SK-N-SH (cell line): Measurements from ENCODE around the gene STX1B. TPM values are rescaled to one million over a fixed set of nuclear protein-coding genes. Genes with fewer than 3 reads are reported as not detected.
A peak's percentile ranks its signal among the peaks of the same experiment; 100 is the strongest.

Experiments
- CTCF ChIA-PET: fragments of 300-600, 350-600 bp; formaldehyde crosslinking; extraction: SDS; loops from one replicate; lab custom pipeline; 2021; lab: Yijun Ruan, JAX
- POLR2A ChIA-PET: fragments of 350-600 bp; sonication (Branson Sonifier 250); formaldehyde crosslinking; extraction: SDS; loops from one replicate; lab custom pipeline; 2020; ENCODE audit warnings: antibody characterized with exemption, inconsistent platforms; lab: Yijun Ruan, JAX
- DNase-seq: peaks from one replicate; pipeline ENCODE4 v3.0.0; 2012
- H2AFZ ChIP-seq: fragments of 200-600 bp; sonication (generic); 2 replicates; pipeline ENCODE4 v1.8.1; 2016; ENCODE audit warnings: antibody characterized with exemption, mild to moderate bottlenecking, low read depth
- H3F3A ChIP-seq: fragments of 200-600 bp; sonication (generic); replicated peaks from 2 replicates; pipeline ENCODE3; 2016; ENCODE audit warnings: antibody characterized with exemption, mild to moderate bottlenecking; ENCODE audit not compliant: insufficient read depth
- H3K27ac ChIP-seq, 2 experiments: fragments of 200-500 bp in 1 of 2; fragments of 200-600 bp in 1 of 2; sonication (Bioruptor generic) in 1 of 2; sonication (generic), shearing (Covaris generic) in 1 of 2; 2 replicates each; pipeline versions ENCODE4 v1.5.1 to v1.6.1; 2014 to 2016; ENCODE audit warnings: low read depth in 2 of 2, inconsistent platforms in 1 of 2, low read length in 1 of 2, mild to moderate bottlenecking in 1 of 2, mixed read lengths in 1 of 2
- H3K27me3 ChIP-seq: fragments of 200-600 bp; sonication (generic), shearing (Covaris generic); 2 replicates; pipeline ENCODE4 v1.6.1; 2016; ENCODE audit warnings: mixed run types; ENCODE audit not compliant: insufficient read depth
- H3K36me3 ChIP-seq, 2 experiments: fragments of 200-500 bp in 1 of 2; fragments of 200-600 bp in 1 of 2; sonication (Bioruptor generic) in 1 of 2; sonication (generic) in 1 of 2; replicated peaks in 1 of 2; 2 replicates each; pipeline versions ENCODE3 to v1.5.1; 2014 to 2016; ENCODE audit warnings: low read length in 1 of 2, mild to moderate bottlenecking in 1 of 2; ENCODE audit not compliant: insufficient read depth in 2 of 2, control insufficient read depth in 1 of 2
- H3K4me1 ChIP-seq, 2 experiments: fragments of 200-500 bp in 1 of 2; fragments of 200-600 bp in 1 of 2; sonication (Bioruptor generic) in 1 of 2; sonication (generic), shearing (Covaris generic) in 1 of 2; 2 replicates each; pipeline versions ENCODE4 v1.5.1 to v1.6.1; 2014 to 2016; ENCODE audit warnings: low read depth in 1 of 2, low read length in 1 of 2, mixed run types in 1 of 2; ENCODE audit not compliant: insufficient read depth in 2 of 2, control insufficient read depth in 1 of 2
- H3K4me2 ChIP-seq: fragments of 200-600 bp; sonication (generic), shearing (Covaris generic); 2 replicates; pipeline ENCODE4 v1.6.1; 2017; ENCODE audit warnings: mixed run types
- H3K4me3 ChIP-seq, 2 experiments: fragments of 200-500 bp in 1 of 2; fragments of 200-600 bp in 1 of 2; sonication (Bioruptor generic) in 1 of 2; sonication (generic), shearing (Covaris generic) in 1 of 2; 2 replicates each; pipeline versions ENCODE4 v1.5.1 to v1.8.1; 2014 to 2016; ENCODE audit warnings: low read depth in 2 of 2, inconsistent platforms in 1 of 2, low read length in 1 of 2, mild to moderate bottlenecking in 1 of 2, mixed read lengths in 1 of 2, moderate library complexity in 1 of 2
- H3K79me2 ChIP-seq: fragments of 200-600 bp; sonication (generic); 2 replicates; pipeline ENCODE4 v1.8.1; 2017; ENCODE audit warnings: mild to moderate bottlenecking; ENCODE audit not compliant: insufficient read depth
- H3K9ac ChIP-seq: fragments of 200-600 bp; sonication (generic); 2 replicates; pipeline ENCODE4 v1.6.1; 2017; ENCODE audit warnings: mixed run types
- H3K9me2 ChIP-seq: fragments of 200-600 bp; sonication (generic); 2 replicates; pipeline ENCODE4 v1.6.1; 2017; ENCODE audit warnings: mixed run types
- H3K9me3 ChIP-seq: fragments of 200-600 bp; sonication (generic); 2 replicates; pipeline ENCODE4 v1.6.1; 2017; ENCODE audit warnings: mixed run types, mild to moderate bottlenecking, moderate library complexity
- H4K20me1 ChIP-seq: fragments of 200-600 bp; sonication (generic); 2 replicates; pipeline ENCODE4 v1.6.1; 2017; ENCODE audit warnings: mild to moderate bottlenecking, mixed run types; ENCODE audit not compliant: insufficient read depth
- ELF1 ChIP-seq: IDR thresholded peaks from 2 replicates; pipeline ENCODE4 v1.4.0; 2012
- FOSL2 ChIP-seq: IDR thresholded peaks from 2 replicates; pipeline ENCODE4 v1.4.0; 2012; ENCODE audit warnings: low read depth, mild to moderate bottlenecking, moderate library complexity, borderline replicate concordance
- FOXM1 ChIP-seq: IDR thresholded peaks from 2 replicates; pipeline ENCODE4 v1.4.0; 2012; ENCODE audit warnings: low read depth, mild to moderate bottlenecking
- GATA2 ChIP-seq: sonication (generic); formaldehyde crosslinking; IDR thresholded peaks from 2 replicates; pipeline ENCODE4 v1.5.0; 2020; ENCODE audit warnings: mild to moderate bottlenecking, missing genetic modification reagents
- JUND ChIP-seq: IDR thresholded peaks from 2 replicates; pipeline ENCODE4 v1.4.0; 2012
- MXI1 ChIP-seq: IDR thresholded peaks from 2 replicates; pipeline ENCODE4 v1.6.1; 2012; ENCODE audit warnings: mild to moderate bottlenecking, low read depth, low read length, improper control_type of control experiment
- NFIC ChIP-seq: IDR thresholded peaks from 2 replicates; pipeline ENCODE4 v1.4.0; 2012; ENCODE audit warnings: borderline replicate concordance
- NRF1 ChIP-seq: IDR thresholded peaks from 2 replicates; pipeline ENCODE4 v1.6.1; 2012; ENCODE audit warnings: low read depth, mild to moderate bottlenecking, low read length
- POLR2AphosphoS5 ChIP-seq: IDR thresholded peaks from 2 replicates; pipeline ENCODE4 v1.6.1; 2012; ENCODE audit warnings: low read depth, low read length
- RCOR1 ChIP-seq: fragments of 150-350 bp; IDR thresholded peaks from 2 replicates; pipeline ENCODE4 v1.6.1; 2017; ENCODE audit warnings: antibody characterized with exemption, low read length
- RFX5 ChIP-seq: IDR thresholded peaks from 2 replicates; pipeline ENCODE4 v1.6.1; 2012; ENCODE audit warnings: mild to moderate bottlenecking, improper control_type of control experiment, low read length
- RXRA ChIP-seq: IDR thresholded peaks from 2 replicates; pipeline ENCODE4 v1.4.0; 2012; ENCODE audit warnings: low read depth, mild to moderate bottlenecking, borderline replicate concordance
- SIN3A ChIP-seq: IDR thresholded peaks from 2 replicates; pipeline ENCODE4 v1.6.1; 2012; ENCODE audit warnings: low read depth, mild to moderate bottlenecking, low read length, moderate library complexity, borderline replicate concordance
- SMC3 ChIP-seq: IDR thresholded peaks from 2 replicates; pipeline ENCODE4 v1.6.1; 2012; ENCODE audit warnings: low read depth, low read length, improper control_type of control experiment
- TEAD4 ChIP-seq: IDR thresholded peaks from 2 replicates; pipeline ENCODE4 v1.4.0; 2012; ENCODE audit warnings: mild to moderate bottlenecking, borderline replicate concordance; ENCODE audit not compliant: insufficient read depth
- YY1 ChIP-seq: IDR thresholded peaks from 2 replicates; pipeline ENCODE4 v1.4.0; 2012; ENCODE audit warnings: low read depth, mild to moderate bottlenecking
- WGBS: methylation state at CpG from one replicate; pipeline ENCODE4 v1.1.6; 2017; ENCODE audit warnings: low lambda C conversion rate; 5-methylcytosine and 5-hydroxymethylcytosine counted together
- polyA plus RNA-seq, 3 experiments: library from polyadenylated mRNA; depleted of rRNA; stranded (reverse); fragments of >200 nt; gene quantifications; 2 replicates each; pipeline ENCODE4 v1.2.3, GENCODE V29; 2012
- TF ChIP-seq, protein P1 (sequence below): IDR thresholded peaks from 2 replicates; pipeline ENCODE4 v1.4.0; 2012; ENCODE audit warnings: low read depth, borderline replicate concordance
- TF ChIP-seq, protein P2 (sequence below): IDR thresholded peaks from 2 replicates; pipeline ENCODE4; 2012
- TF ChIP-seq, protein P3 (sequence below): fragments of 200-600 bp; sonication (generic); IDR thresholded peaks from 2 replicates; pipeline ENCODE4 v1.6.1; 2017; ENCODE audit warnings: antibody characterized with exemption, mild to moderate bottlenecking, moderate library complexity
- TF ChIP-seq, protein P4 (sequence below): IDR thresholded peaks from 2 replicates; pipeline ENCODE4 v1.4.0; 2012; ENCODE audit warnings: low read depth
- TF ChIP-seq, protein P5 (sequence below): IDR thresholded peaks from 2 replicates; pipeline ENCODE4 v1.6.1; 2012; ENCODE audit warnings: mild to moderate bottlenecking, low read depth, low read length, moderate library complexity

Gene STX1B
- polyA plus RNA-seq, 1 of the 3 experiments (the other 2 are of a cell fraction), result 21.2 TPM

DNA sequence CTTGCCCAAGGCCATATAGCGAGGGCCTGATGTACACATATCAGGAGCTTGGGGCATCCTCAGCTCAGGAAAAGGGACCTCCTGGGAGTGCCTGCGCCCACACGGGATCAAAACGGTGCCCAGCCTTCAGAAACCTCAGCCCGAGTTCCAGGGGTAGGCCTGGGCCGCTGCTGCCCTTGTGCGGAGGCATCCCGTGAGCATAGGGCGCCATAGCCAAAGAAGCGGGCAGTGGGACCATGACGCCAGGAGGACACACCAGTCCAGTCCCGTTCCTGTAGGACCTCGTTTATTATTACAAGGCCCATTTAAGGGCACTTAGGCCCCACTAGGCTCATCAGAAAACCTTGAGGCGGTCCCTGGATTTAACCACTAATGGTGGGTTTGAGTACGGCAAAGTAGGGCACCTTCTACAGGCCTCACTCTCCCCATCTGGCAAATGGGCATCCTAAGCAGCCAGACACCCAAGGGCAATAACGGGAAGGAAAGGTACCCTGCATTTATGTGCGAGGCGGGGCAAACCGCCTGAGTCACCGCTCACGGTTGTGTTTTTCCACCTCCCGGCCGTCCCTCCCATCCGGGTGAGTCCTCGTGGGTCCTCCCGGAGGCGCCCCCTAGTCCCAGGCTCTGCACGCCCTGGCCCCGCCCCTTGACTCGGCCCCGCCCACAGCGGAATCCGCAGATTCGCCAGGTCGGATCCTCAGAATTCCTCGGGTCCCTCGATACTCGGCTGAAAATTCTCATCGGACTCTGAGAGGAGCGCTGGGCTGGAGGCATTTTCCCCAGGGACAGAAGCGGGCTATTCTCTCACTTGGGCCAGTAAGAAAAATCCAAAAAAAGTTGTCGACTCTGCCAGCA lies 53.6 kb downstream of the STX1B start:
- H3K4me3 ChIP-seq, result peak overlapping the region; percentile 74 to 99
- H3K27me3 ChIP-seq, result no peaks in the 10 kb centered on the region
- WGBS, result 23% methylated on average over 18 of the region's 42 CpGs
- peaks cover 0 to 25% of the 10 kb centered on the region in 2 experiments; a peak in 1 of 4 replicates for H3K4me1 ChIP-seq
- H3K27ac ChIP-seq, result peak overlapping the region; percentile 98 to 99
- H3F3A ChIP-seq, result peaks cover 45% of the 10 kb centered on the region
- no peaks in the 10 kb centered on the region for H3K9me2 ChIP-seq
- TF ChIP-seq POLR2AphosphoS5, result peak; percentile 69; the same call in 1 of the 2 replicates
- no peak for TF ChIP-seq NFIC
- TF ChIP-seq NRF1, result no peak
- TF ChIP-seq MXI1, result peak; percentile 43; the same call in 1 of the 2 replicates
- TF ChIP-seq RFX5, result no peak
- peak; percentile 85 for TF ChIP-seq RCOR1
- TF ChIP-seq FOXM1, result no peak
- no peak for TF ChIP-seq TEAD4
- TF ChIP-seq SIN3A, result no peak
- TF ChIP-seq YY1, result no peak
- TF ChIP-seq JUND, result no peak; the same call in 1 of the 2 replicates
- TF ChIP-seq, protein P1, sequence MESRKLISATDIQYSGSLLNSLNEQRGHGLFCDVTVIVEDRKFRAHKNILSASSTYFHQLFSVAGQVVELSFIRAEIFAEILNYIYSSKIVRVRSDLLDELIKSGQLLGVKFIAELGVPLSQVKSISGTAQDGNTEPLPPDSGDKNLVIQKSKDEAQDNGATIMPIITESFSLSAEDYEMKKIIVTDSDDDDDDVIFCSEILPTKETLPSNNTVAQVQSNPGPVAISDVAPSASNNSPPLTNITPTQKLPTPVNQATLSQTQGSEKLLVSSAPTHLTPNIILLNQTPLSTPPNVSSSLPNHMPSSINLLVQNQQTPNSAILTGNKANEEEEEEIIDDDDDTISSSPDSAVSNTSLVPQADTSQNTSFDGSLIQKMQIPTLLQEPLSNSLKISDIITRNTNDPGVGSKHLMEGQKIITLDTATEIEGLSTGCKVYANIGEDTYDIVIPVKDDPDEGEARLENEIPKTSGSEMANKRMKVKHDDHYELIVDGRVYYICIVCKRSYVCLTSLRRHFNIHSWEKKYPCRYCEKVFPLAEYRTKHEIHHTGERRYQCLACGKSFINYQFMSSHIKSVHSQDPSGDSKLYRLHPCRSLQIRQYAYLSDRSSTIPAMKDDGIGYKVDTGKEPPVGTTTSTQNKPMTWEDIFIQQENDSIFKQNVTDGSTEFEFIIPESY, result no peak
- TF ChIP-seq GATA2 (CRISPR knock-in tag), result no peak
- no peak for TF ChIP-seq RXRA
- TF ChIP-seq, protein P2, sequence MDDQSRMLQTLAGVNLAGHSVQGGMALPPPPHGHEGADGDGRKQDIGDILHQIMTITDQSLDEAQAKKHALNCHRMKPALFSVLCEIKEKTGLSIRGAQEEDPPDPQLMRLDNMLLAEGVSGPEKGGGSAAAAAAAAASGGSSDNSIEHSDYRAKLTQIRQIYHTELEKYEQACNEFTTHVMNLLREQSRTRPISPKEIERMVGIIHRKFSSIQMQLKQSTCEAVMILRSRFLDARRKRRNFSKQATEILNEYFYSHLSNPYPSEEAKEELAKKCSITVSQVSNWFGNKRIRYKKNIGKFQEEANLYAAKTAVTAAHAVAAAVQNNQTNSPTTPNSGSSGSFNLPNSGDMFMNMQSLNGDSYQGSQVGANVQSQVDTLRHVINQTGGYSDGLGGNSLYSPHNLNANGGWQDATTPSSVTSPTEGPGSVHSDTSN, result 0 out of 2 replicates have a peak, but pooled peaks have one; percentile 14
- TF ChIP-seq, protein P3, sequence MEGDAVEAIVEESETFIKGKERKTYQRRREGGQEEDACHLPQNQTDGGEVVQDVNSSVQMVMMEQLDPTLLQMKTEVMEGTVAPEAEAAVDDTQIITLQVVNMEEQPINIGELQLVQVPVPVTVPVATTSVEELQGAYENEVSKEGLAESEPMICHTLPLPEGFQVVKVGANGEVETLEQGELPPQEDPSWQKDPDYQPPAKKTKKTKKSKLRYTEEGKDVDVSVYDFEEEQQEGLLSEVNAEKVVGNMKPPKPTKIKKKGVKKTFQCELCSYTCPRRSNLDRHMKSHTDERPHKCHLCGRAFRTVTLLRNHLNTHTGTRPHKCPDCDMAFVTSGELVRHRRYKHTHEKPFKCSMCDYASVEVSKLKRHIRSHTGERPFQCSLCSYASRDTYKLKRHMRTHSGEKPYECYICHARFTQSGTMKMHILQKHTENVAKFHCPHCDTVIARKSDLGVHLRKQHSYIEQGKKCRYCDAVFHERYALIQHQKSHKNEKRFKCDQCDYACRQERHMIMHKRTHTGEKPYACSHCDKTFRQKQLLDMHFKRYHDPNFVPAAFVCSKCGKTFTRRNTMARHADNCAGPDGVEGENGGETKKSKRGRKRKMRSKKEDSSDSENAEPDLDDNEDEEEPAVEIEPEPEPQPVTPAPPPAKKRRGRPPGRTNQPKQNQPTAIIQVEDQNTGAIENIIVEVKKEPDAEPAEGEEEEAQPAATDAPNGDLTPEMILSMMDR, result peak; percentile 44
- TF ChIP-seq ELF1, result no peak
- TF ChIP-seq, protein P4, sequence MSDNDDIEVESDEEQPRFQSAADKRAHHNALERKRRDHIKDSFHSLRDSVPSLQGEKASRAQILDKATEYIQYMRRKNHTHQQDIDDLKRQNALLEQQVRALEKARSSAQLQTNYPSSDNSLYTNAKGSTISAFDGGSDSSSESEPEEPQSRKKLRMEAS, result peak; percentile 26; the same call in 1 of the 2 replicates
- TF ChIP-seq, protein P5, sequence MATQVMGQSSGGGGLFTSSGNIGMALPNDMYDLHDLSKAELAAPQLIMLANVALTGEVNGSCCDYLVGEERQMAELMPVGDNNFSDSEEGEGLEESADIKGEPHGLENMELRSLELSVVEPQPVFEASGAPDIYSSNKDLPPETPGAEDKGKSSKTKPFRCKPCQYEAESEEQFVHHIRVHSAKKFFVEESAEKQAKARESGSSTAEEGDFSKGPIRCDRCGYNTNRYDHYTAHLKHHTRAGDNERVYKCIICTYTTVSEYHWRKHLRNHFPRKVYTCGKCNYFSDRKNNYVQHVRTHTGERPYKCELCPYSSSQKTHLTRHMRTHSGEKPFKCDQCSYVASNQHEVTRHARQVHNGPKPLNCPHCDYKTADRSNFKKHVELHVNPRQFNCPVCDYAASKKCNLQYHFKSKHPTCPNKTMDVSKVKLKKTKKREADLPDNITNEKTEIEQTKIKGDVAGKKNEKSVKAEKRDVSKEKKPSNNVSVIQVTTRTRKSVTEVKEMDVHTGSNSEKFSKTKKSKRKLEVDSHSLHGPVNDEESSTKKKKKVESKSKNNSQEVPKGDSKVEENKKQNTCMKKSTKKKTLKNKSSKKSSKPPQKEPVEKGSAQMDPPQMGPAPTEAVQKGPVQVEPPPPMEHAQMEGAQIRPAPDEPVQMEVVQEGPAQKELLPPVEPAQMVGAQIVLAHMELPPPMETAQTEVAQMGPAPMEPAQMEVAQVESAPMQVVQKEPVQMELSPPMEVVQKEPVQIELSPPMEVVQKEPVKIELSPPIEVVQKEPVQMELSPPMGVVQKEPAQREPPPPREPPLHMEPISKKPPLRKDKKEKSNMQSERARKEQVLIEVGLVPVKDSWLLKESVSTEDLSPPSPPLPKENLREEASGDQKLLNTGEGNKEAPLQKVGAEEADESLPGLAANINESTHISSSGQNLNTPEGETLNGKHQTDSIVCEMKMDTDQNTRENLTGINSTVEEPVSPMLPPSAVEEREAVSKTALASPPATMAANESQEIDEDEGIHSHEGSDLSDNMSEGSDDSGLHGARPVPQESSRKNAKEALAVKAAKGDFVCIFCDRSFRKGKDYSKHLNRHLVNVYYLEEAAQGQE, result peak; percentile 10; the same call in 1 of the 2 replicates
- no peak for TF ChIP-seq SMC3
- TF ChIP-seq FOSL2, result peak; percentile 27; the same call in 1 of the 2 replicates
- TF ChIP-seq, all 33 proteins: peak for 8
- Histone ChIP-seq H3K79me2 (peaks cover 24% of the 10 kb centered on the region), H3K9me3 (no peaks in the 10 kb centered on the region), H3K9ac (peak overlapping the region; percentile 100), H3K4me2 (peak overlapping the region; percentile 93), H4K20me1 (no peaks in the 10 kb centered on the region; the same call in 1 of the 2 replicates), H3K36me3 (peaks cover 25 to 30% of the 10 kb centered on the region in 2 experiments), H2AFZ (peak overlapping the region; percentile 99)
- ChIA-PET POLR2A (interaction anchor here (0.6 to 1.1 kb wide), 5 partner anchors 9 to 486 kb away, joined by 3 to 4 read pairs (median 3); partner anchors contain the start of genes ZNF646, ZNF668 and ZNF843), CTCF (interaction anchor here (0.7 to 2.3 kb wide), 3 partner anchors 10 to 501 kb away, joined by 3 to 5 read pairs (median 3); partner anchors contain the start of gene ZNF843)
- DNase-seq, result peak; percentile 92
